ENCODE measurements around the gene CUTC.
"Not testable (repeated sequence)": the region's sequence is repeated elsewhere in the genome, so short reads cannot be mapped to it uniquely, and the experiment has no call there.

Gene CUTC

GRCh38 chr10:99732033-99732842 lies at the start of gene CUTC, which contains the start of gene COX15:
Gene CUTC (plus strand): TSS chr10:99732234. CDS start chr10:99732349, 115 bp downstream.
Gene COX15 (minus strand): TSS chr10:99732127. CDS start chr10:99732049, 78 bp downstream.
- peak; percentile 95 for DNase-seq

- no peak for DNase-seq
These were observed 49.3 kb upstream of the CUTC start for GRCh38 chr10:99682752-99683151.

GRCh38 chr10:99685597-99685967 lies 46.5 kb upstream of the CUTC start:
- no peak for DNase-seq

- no peak for DNase-seq
These were observed 42.6 kb upstream of the CUTC start for GRCh38 chr10:99689461-99689860.

GRCh38 chr10:99693933-99694583 lies 38.0 kb upstream of the CUTC start:
- no peak for DNase-seq

- no peak for DNase-seq
These were observed 36.3 kb upstream of the CUTC start for GRCh38 chr10:99695761-99696160.

- no peak for DNase-seq
These were observed 33.4 kb upstream of the CUTC start for GRCh38 chr10:99698504-99699080.

GRCh38 chr10:99700649-99701048 lies 31.4 kb upstream of the CUTC start:
- no peak for DNase-seq

GRCh38 chr10:99708428-99709012 lies 23.5 kb upstream of the CUTC start:
- no peak for DNase-seq

GRCh38 chr10:99709480-99710229 lies 22.4 kb upstream of the CUTC start:
- DNase-seq, result no peak

GRCh38 chr10:99711129-99711719 lies 20.8 kb upstream of the CUTC start:
- no peak for DNase-seq

GRCh38 chr10:99714446-99714845 lies 17.6 kb upstream of the CUTC start:
- no peak for DNase-seq

- no peak for DNase-seq
These were observed 11.6 kb upstream of the CUTC start for GRCh38 chr10:99720387-99720786.

- no peak for DNase-seq
These were observed 2.0 kb upstream of the CUTC start for GRCh38 chr10:99730026-99730425.

GRCh38 chr10:99731306-99732032 lies 565 bp upstream of the CUTC start:
- DNase-seq, result no peak

- no peak for DNase-seq
These were observed 1.3 kb downstream of the CUTC start for GRCh38 chr10:99733366-99733765.

GRCh38 chr10:99734111-99734510 lies 2.1 kb downstream of the CUTC start:
- not testable (repeated sequence) for DNase-seq

- no peak for DNase-seq
These were observed 8.2 kb downstream of the CUTC start for GRCh38 chr10:99740260-99740659.

GRCh38 chr10:99740933-99741559 lies 9.0 kb downstream of the CUTC start:
- no peak for DNase-seq

- DNase-seq, result no peak
These were observed 10.2 kb downstream of the CUTC start for GRCh38 chr10:99742254-99742653.

GRCh38 chr10:99742701-99743100 lies 10.7 kb downstream of the CUTC start:
- DNase-seq, result no peak
